SK-N-SH (cell line): ENCODE measurements around the gene NTM.

ENCODE experiments used
- EZH2phosphoT487 ChIP-seq: fragments of 200-600 bp; sonication (generic); IDR thresholded peaks from 2 replicates; pipeline ENCODE4 v1.6.1; 2017; ENCODE audit warnings: low read depth, mixed run types, mild to moderate bottlenecking, antibody characterized with exemption, moderate library complexity, borderline replicate concordance
- FOXM1 ChIP-seq: IDR thresholded peaks from 2 replicates; pipeline ENCODE4 v1.4.0; 2012; ENCODE audit warnings: low read depth, mild to moderate bottlenecking
- RAD21 ChIP-seq: IDR thresholded peaks from 2 replicates; pipeline ENCODE4 v1.6.1; 2012; ENCODE audit warnings: mild to moderate bottlenecking, low read length
- RXRA ChIP-seq: IDR thresholded peaks from 2 replicates; pipeline ENCODE4 v1.4.0; 2012; ENCODE audit warnings: low read depth, mild to moderate bottlenecking, borderline replicate concordance
- TF ChIP-seq, protein P1 (sequence below): fragments of 200-600 bp; sonication (generic); IDR thresholded peaks from 2 replicates; pipeline ENCODE4 v1.6.1; 2017; ENCODE audit warnings: antibody characterized with exemption, mild to moderate bottlenecking, moderate library complexity

DNA sequence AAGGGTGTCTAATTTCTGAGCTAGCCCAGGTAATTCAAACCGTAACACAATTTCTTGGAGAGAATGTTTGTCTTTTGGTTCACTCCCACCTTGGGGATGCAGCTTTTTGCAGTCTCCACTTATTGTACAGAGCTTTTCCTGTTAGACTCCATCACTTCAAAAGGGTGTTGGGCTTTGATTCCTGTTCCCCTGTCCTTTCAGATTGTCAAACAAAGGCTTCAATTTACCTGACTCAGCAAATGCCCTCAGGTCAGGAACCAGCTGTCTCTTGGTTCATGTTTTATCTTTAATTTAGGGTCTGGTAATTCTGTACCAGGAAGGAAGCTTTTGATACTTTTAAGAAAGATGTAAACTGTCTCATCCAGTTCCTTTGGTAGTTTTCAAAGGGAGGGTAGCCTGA is 880.6 kb downstream of the NTM start:
- TF ChIP-seq RXRA (no peak), EZH2phosphoT487 (no peak), FOXM1 (no peak), RAD21 (no peak)
- TF ChIP-seq, protein P1, sequence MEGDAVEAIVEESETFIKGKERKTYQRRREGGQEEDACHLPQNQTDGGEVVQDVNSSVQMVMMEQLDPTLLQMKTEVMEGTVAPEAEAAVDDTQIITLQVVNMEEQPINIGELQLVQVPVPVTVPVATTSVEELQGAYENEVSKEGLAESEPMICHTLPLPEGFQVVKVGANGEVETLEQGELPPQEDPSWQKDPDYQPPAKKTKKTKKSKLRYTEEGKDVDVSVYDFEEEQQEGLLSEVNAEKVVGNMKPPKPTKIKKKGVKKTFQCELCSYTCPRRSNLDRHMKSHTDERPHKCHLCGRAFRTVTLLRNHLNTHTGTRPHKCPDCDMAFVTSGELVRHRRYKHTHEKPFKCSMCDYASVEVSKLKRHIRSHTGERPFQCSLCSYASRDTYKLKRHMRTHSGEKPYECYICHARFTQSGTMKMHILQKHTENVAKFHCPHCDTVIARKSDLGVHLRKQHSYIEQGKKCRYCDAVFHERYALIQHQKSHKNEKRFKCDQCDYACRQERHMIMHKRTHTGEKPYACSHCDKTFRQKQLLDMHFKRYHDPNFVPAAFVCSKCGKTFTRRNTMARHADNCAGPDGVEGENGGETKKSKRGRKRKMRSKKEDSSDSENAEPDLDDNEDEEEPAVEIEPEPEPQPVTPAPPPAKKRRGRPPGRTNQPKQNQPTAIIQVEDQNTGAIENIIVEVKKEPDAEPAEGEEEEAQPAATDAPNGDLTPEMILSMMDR, result no peak
